ENCODE results near the gene OXCT1.

DNA sequence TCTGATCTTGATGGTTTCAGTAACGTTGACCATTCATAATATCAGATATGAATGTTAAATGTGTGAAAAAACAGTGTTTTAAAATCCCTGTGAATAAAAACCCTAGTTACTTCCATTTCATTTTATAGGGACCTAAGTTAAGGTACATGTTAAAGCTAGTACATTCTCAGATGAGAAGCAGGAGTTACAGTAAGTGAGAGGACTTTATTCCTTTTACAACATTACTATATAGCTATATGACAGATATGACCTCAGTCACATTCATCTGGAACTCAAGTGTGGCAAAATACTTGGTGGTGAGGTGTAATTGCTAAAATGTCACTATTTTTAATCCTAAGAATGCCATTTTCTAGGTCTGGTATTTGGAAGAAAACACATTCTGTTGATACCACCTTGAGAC, 96.4 kb downstream of the OXCT1 start:
- TF ChIP-seq POLR2A (IDR thresholded peaks at IDR 0.05; ENCODE audit: low read depth, low read length) = no peak
- TF ChIP-seq TAF1 (IDR thresholded peaks at IDR 0.05; ENCODE audit: low read depth, low read length) = no peak
- TF ChIP-seq SPI1 (IDR thresholded peaks at IDR 0.05; ENCODE audit: low read depth, low read length) = no peak
